HG03571 (cell line): ENCODE data around the gene HOXA13.

Experiments
- ATAC-seq: cut with Tn5 transposase; IDR thresholded peaks from one replicate; pipeline ENCODE4 v1.9.1; 2021; ENCODE audit not compliant: unreplicated experiment

The HOXA13 gene

GRCh38 chr7:27159266-27160144 is 40.4 kb downstream of the HOXA13 start:
- ATAC-seq, result no peak

- ATAC-seq, result no peak
Measured at GRCh38 chr7:27158436-27159265, 41.2 kb downstream of the HOXA13 start.

GRCh38 chr7:27157702-27158431 is 42.0 kb downstream of the HOXA13 start:
- no peak for ATAC-seq

GRCh38 chr7:27156916-27157701 is 42.8 kb downstream of the HOXA13 start:
- ATAC-seq, result no peak

GRCh38 chr7:27156508-27156898 is 43.4 kb downstream of the HOXA13 start, which contains the start of gene HOXA7:
Gene HOXA7 (minus strand): TSS chr7:27156675. CDS start chr7:27156545, 130 bp downstream.
- no peak for ATAC-seq

- no peak for ATAC-seq
Measured at GRCh38 chr7:27155816-27156507, 43.9 kb downstream of the HOXA13 start.

GRCh38 chr7:27154901-27155815 is 44.7 kb downstream of the HOXA13 start:
- ATAC-seq, result no peak

GRCh38 chr7:27154369-27154768 is 45.5 kb downstream of the HOXA13 start:
- ATAC-seq, result no peak

GRCh38 chr7:27153526-27153925 is 46.4 kb downstream of the HOXA13 start:
- no peak for ATAC-seq

- ATAC-seq, result no peak
Measured at GRCh38 chr7:27152816-27153442, 47.0 kb downstream of the HOXA13 start.

GRCh38 chr7:27151931-27152815 is 47.7 kb downstream of the HOXA13 start, which contains the start of gene HOXA3:
Gene HOXA3 (minus strand): TSS chr7:27152583. CDS start chr7:27110640, 41,943 bp downstream.
- ATAC-seq, result no peak

- ATAC-seq, result no peak
Measured at GRCh38 chr7:27151341-27151930, 48.5 kb downstream of the HOXA13 start.

GRCh38 chr7:27150568-27151340 is 49.1 kb downstream of the HOXA13 start:
- peak; percentile 78 for ATAC-seq

GRCh38 chr7:27149842-27150567 is 49.9 kb downstream of the HOXA13 start:
- ATAC-seq, result no peak
